ENCODE data around the gene PRKG1.
"Not testable (repeated sequence)": the region's sequence is repeated elsewhere in the genome, so short reads cannot be mapped to it uniquely, and the experiment has no call there.

PRKG1 gene

DNA sequence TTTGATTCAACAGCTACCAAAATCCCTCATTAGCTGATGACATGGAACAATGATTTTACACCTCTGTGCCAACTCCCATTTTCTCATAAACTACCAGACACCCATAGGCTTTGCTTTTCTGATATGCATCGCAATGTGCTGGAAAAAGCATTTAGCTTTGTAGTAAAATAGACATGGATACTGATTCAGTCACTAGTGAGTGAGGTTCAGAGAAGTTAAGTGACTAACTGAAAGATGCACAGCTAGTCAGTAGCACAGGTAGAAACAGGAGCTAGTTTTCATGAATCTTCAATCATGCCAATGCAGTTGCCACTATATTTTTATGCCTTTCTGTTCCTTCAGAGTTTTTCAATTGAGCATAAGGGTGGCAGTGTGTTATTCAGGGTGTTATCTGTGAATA, 38.7 kb downstream of the PRKG1 start:
- no peak for DNase-seq (ENCODE audit: low read depth in 2 of 2, low spot score in 1 of 2)

DNA sequence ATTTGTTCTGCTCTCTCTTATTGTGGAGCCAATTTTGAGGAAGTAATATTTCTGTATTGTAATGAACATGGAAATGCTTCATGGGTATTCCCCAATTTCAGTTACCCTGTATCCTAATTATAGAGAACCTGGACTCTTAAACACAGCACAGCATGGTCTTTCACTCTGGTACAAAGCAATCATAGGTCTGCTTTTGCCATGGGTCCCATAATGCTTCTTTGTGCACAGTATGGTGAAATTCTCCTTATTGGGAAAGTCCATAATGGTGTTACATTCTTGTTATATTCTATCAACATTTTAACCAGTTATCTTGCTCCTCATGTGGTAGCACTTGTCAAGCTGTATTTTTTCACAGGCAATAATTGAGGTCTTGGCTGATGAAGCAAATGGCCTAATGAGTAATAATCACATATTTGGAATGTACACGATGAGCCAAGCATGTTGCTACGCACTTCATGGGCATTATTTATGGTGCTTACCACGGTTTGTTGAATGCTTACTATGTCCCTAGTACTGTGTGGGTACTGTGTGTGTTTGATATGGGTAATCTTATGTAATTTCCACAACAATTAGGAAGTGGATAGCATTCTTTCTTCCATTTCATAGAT, 42.9 kb downstream of the PRKG1 start:
- no peak for DNase-seq (ENCODE audit: low read depth in 2 of 2, low spot score in 1 of 2)

DNA sequence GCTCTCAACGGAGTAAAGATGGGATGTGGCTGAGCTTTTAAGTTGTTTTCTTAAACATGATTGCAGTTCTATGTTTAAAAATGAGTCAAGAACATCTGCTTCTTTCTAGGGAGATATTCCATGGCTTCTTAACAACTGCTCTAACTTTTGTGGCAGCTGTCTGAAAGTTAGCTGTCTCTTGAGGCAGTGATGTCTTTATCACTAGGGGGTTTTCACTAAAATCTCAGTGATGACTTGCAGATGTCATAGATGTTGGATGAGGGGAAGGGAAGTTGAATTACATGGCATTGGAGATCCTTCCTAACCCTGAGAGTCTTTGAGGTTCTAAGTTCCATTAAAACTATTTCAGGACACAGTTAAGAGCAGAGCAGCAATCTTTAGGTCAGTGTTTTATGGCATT, 43.5 kb downstream of the PRKG1 start:
- no peak for DNase-seq (ENCODE audit: low read depth in 2 of 2, low spot score in 1 of 2)

DNA sequence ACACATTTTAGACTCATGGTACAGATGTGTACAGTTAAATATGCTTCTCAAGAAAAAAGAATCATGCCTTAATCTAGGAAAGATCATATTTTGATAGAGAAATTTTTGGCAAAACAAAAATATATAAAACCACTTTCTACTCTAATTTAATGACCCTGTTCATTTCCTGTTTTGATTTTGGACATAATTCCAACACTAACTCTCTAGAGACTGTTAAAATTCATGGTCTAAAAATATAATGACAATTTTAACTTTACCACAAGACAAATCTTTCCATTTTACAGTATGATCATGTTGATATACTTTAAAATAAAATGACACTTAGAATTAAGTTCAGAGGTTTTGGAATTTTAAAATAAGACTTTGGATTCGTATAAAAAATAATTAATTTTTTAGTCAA, 45.2 kb downstream of the PRKG1 start:
- DNase-seq (ENCODE audit: low read depth in 2 of 2, low spot score in 1 of 2) = no peak

DNA sequence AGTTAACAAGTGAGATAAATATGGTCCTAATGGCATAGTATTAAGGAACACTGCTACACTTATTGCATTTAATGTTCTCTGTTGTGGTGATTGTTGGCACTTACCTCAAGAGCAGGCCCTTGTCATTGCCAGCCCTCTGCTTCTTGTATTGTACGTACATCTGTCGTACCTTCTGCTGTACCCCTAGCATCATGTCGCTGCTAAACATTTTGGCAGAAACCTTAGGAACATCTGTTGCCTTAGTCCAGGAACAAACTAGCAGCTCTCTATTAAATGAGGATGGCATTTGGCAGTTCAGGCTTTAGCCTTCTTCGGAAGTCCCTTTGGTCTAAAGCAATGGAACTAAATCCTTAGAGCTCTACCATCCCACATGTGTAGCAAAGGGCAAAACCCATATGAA, 47.6 kb downstream of the PRKG1 start:
- no peak for DNase-seq (ENCODE audit: low read depth in 2 of 2, low spot score in 1 of 2)

DNA sequence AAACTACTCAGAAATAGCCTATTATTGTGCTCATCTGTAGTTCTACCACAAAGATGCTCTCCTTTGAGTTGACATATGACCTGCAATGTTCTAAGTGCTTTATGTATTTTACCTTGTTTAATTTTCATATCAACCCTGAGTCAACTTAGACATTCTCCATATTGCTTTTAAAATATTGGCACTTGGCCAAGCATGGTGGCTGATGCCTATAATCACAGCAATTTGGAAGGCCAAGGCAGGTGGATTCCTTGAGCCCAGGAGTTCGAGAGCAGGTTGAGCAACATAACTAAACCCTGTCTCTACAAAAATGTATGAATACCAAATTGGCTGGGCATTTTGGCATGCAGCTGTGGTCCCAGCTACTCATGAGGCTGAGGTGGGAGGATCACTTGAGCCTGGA, 50.6 kb downstream of the PRKG1 start:
- DNase-seq (ENCODE audit: low read depth in 2 of 2, low spot score in 1 of 2) = no peak

DNA sequence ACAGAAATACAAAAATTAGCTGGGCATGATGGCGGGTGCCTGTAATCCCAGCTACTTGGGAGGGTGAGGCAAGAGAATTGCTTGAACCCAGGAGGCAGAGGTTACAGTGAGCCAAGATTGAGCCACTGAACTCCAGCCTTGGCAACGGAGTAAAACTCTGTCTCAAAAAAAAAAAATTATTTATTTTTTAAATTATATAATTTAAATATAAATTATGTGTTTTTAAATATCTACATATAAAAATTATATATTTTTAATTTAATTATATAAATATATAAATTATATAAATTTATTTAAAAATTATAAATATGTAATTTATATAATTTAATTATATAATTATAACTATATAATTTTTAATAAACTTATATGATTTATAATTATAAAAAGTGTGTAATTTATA, 51.2 kb downstream of the PRKG1 start:
- DNase-seq (ENCODE audit: low read depth in 2 of 2, low spot score in 1 of 2) = no peak

DNA sequence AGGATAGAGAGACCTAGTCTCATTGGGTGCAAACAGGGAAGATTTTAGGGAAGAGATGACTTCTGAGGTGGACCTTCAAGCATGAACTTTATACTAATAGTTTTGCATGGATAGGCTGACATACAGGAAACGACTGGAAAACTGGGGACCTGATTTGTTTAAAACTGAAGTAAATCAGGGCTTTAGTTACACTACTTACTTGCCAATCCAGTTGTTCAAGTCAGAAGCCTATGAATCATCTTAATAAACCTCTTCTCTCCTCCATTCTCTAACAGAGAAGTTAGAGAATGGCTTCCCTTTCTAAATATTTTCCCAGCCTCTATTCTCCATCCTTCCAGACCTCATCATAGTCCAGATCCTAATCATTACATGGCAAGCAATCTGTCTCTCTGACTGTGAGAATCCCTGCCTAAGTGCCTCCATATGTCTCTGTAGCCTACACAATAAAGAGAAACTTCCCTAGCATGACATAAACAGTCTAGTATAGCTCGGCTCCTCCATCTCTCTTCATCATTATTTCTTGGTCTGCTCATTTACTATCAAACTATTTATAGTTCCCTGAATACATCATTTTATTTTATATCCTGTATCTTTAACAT, 55.8 kb downstream of the PRKG1 start:
- DNase-seq (ENCODE audit: low read depth in 2 of 2, low spot score in 1 of 2) = no peak

DNA sequence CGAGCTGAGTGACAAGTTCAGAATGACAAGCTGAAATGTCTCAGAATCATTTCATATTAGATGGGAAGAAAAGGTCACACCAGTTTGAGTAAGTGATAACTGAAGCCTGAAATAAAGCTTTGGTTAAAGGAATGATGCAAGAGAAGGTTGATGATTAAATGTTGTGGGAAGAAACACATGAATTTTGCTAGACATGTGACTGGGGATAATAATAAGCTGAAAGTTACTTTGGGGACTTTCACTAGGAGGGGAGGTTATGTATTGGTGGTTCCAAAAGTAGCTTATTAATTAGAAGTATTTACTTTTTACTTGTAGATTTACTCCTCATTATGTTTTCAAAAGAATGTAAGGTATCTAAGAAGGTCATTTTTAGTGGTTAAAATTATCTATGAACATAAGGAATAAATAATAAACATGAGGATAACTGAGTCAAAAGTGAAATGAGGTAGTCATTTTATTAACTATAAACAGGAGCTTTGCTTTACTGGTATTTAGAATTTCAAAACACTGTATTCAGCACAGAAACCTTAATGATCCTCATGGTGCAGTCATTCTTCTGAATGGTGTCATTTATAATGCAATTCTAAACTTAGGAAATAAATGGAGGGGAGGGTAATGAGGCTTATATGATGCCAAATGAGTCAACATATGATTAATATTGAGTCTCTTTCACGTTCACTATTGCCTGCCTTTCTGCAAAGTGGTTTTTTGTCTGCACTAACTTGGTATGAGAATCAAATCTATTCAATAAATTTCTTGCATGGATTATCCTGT, 63.7 kb downstream of the PRKG1 start:
- DNase-seq (ENCODE audit: low read depth in 2 of 2, low spot score in 1 of 2) = no peak

DNA sequence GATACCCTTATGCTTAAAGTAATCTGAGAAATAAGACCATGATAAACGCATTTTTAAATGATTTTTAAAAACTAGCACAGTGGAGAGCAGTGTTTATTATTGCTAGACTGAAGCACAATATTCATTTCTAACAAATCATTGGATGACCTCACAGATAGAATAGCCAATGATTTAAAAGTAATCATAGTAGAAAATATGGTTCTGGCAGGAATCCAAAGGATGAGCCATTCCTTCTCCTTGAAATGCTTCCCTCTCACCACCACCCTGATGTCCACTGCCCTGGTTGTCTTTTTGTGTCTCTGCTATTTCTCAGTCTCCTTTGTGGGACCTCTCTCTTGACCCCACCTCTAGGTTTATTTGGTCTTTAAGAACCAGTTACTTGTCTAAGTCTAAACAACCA, 64.9 kb downstream of the PRKG1 start:
- DNase-seq (ENCODE audit: low read depth in 2 of 2, low spot score in 1 of 2) = no peak

DNA sequence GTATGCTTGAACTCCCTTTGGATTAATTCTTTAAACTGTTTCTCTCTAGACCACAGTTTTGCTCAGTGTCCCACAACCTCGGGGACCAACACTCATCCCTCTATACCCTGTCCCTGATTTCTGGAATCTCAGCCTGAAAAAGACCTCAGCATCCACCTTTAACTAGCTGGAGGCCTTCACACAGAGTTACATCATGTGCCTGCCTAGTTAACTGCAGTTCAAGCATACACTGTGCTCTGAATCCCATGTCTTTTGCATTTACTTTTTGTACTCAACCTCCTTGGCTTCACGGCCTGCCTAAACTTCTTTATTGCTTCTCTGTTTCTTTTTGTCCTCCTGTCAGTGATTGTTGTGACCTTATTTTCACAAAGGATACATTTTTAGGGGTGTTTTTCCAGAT, 66.7 kb downstream of the PRKG1 start:
- DNase-seq (ENCODE audit: low read depth in 2 of 2, low spot score in 1 of 2) = no peak

DNA sequence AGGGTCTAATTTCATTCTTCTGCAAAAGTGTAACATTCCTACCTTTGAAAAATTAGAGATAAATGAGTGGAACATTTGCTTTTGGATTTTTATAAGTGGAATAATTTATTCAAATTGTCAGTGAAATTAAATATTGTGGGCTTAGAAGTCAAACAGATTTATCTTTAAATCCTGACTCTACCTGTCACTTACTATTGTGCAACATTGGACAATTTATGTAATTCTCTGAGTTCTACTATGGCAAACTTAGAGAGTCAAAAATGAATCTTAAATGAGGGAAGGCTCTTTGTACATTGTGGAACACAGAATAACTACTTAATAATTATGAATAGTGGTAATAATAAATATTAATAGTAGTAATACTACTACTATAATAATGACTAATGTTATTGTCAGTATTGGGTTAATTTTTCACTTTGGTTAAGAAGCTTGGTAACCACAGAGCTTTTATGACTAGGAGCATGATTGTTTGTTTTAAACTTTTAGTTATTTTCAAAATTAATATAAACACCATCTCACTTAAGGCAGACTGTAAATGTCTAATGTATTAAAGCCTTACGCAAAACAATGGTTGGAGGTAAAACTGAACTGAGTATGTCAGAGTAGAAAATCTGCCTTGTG, 70.0 kb downstream of the PRKG1 start:
- no peak for DNase-seq (ENCODE audit: low read depth in 2 of 2, low spot score in 1 of 2)

DNA sequence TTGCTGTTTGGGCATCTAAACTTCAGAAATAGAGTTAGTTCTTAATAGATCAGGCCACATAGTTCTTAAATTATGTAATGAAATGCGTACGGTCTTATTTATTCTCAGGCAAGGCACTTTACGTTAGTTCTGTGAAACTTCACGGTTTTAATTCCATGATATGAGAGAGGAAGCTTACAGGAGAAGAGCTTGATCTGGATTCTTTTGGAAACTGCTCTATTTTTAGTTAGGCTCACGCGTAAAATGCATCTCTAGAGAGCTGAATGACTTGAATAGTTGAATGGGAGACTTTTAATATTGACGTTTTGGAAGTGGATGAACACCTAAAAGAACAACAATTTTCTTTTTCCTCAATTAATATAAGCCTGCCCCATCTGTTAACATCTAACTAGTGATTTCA, 71.1 kb downstream of the PRKG1 start:
- no peak for DNase-seq (ENCODE audit: low read depth in 2 of 2, low spot score in 1 of 2)

DNA sequence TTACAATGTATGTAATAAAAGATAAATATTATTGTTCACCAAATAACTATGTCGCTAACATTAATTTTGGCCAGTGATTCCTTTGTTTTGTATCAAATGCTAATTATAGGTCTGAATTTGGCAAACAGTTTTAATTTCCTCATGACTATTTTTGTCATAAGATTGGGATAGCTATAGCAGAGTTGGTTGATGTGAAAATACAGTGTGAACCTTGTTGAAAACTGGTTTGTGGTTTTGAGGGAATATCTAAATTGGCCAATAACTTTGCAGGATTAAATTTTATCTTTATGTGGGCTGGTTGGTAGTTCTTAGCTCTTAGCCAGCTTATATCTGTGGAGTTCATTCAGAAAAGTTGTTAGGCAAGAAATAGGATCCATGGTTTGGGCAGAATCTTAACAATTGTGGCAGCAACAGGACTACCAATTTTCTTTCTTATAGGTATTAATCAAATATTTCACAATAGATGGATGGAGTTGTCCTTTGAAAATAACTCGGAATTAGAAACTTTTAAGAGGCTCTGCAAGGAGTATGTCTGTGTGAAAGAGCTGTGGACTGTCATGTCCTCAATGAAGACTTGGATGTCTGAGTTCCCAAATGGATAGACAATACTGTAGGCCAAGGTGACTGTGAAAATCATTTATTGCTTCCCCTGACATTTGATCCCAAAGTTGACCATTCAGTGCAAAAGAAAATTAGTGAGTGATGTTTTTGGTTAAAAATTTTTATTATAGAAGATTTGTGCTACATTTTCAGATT, 73.5 kb downstream of the PRKG1 start:
- no peak for DNase-seq (ENCODE audit: low read depth in 2 of 2, low spot score in 1 of 2)

DNA sequence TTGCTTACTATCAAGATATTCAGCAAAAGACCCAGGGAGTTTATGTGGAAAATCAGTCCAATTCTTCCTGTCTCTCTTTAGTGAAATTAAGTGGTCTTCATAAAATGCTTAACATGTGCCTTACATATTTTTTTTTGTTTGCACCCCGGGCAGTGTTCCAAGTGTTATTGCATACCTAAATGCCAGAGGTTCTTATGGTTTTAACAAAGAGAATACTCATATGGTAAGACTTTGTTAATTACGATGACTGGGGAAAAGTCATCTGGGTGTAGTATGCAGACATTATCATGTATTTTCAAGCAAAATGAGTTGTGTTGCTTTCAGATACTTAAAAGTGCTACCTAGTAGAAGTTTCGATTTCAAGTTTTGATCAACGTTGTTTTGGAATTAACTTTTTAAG, 82.6 kb downstream of the PRKG1 start:
- DNase-seq (ENCODE audit: low read depth in 2 of 2, low spot score in 1 of 2) = no peak

DNA sequence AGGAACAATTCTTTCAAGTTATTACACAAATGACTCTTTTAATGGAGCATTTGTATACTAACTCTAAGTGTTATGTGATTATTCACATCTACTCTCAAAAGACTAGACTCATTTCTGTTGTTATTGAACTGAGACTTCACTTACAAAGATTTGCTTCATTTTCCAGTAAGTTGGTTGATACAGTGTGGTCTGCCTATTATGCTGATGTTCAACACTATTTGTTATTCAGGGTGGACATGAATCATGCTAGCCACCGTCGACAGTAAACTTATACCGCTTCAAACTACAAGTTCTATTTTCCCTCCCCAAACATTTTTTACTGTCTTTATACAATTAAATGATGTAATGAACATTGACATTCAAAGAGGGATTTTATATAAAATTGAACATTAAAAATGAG, 84.5 kb downstream of the PRKG1 start:
- no peak for DNase-seq (ENCODE audit: low read depth in 2 of 2, low spot score in 1 of 2)

DNA sequence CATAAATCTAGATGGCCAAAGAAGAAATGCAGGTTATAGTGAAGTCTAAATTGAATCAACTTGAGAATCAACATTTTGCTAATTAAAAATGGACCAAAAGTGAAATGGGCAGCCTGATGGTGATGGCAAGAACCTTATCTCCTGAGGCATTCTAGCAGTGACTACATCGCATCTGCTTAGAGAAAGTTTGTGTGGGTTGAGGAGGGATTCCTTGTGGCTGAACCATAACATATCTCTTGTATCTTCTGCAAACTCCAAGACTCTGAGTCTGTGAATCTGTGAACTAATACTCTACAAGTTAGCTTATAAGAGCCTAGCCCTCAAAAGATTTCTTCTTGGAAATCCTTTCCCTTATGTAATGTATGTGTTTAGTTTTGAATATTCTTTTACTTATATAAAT, 85.6 kb downstream of the PRKG1 start:
- DNase-seq (ENCODE audit: low read depth in 2 of 2, low spot score in 1 of 2) = no peak

DNA sequence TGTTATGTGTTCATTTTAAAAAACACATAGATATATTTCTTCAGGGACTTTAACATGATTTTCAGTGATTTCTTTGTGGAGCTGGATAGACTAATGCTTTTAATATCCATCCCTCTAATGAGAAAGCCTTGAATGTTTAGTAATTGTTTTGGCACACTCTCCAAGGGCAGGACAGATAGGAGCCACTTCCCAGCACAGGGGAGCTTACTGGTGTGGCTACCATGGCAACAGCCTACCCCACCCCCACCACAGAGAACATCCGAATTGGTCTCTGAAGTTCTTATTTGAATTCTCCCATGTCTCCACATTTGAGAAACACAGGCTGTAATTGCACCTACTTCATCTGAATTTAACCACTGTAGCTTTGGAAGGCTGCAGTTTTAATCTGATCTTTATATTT, 87.7 kb downstream of the PRKG1 start:
- DNase-seq (ENCODE audit: low read depth in 2 of 2, low spot score in 1 of 2) = no peak

DNA sequence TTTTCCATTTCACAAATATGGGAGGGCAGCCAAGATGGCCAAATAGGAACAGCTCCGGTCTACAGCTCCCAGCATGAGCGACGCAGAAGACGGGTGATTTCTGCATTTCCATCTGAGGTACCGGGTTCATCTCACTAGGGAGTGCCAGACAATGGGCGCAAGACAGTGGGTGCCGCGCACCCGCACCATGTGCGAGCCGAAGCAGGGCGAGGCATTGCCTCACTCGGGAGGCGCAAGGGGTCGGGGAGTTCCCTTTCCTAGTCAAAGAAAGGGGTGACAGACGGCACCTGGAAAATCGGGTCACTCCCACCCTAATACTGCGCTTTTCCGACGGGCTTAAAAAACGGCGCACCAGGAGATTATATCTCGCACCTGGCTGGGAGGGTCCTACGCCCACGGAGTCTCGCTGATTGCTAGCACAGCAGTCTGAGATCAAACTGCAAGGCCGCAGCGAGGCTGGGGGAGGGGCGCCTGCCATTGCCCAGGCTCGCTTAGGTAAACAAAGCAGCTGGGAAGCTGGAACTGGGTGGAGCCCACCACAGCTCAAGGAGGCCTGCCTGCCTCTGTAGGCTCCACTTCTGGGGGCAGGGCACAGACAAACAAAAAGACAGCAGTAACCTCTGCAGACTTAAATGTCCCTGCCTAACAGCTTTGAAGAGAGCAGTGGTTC, 89.2 kb downstream of the PRKG1 start:
- DNase-seq (ENCODE audit: low read depth in 2 of 2, low spot score in 1 of 2) = not testable (repeated sequence)

DNA sequence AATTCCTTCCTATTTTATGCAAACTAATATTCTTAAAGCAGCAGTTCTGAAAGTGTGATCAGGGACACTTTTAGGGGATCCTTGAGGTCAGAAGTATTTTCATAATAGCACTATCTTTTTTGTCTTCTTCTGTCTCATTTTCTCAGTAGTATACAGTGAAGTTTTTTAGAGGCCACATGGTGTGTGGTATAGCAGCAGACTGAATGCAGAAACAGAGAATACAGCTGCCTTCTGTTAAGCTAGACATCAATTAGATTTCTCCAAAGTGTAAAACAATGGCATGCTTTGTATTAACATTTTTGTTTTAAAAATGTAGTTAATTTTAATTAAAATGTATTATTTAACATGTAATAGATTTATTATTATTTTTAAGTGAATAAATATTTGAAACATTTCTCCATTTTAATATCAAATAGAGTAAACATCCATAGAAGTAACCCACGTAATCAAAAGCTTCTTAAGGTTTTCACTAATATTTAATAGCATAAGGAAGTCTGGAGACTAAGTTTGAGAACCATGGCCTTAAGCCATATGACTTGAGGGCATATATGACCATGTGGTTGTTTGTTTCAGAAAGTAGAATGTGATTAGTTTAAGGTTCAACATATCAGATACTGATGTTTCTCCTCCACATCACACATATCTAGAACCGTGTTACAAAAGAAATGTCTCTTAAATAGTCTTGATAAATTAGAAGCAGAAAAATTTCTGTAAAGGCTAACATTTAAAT, 94.0 kb downstream of the PRKG1 start:
- DNase-seq (ENCODE audit: low read depth in 2 of 2, low spot score in 1 of 2) = no peak
